Upper lobe of left lung (tissue), 4 donors: ENCODE results near the gene CAND2.

ENCODE experiments used
- CTCF ChIP-seq, 6 experiments: fragments of 450-650 bp in 4 of 6; fragments of 200-600 bp in 2 of 6; sonication (generic) in 2 of 6; IDR thresholded peaks; one replicate each; pipeline ENCODE4 v1.5.1; 2016 to 2019; ENCODE audit warnings: antibody characterized with exemption in 6 of 6
- EP300 ChIP-seq, 4 donors: sonication (generic); formaldehyde crosslinking; IDR thresholded peaks; one replicate each; pipeline ENCODE4 v1.5.1; 2017; ENCODE audit warnings: antibody characterized with exemption in 4 of 4, control low read depth in 2 of 4
- POLR2A ChIP-seq, 4 donors: fragments of 450-650 bp; IDR thresholded peaks; one replicate each; pipeline ENCODE4 v1.5.1; 2016 to 2017; ENCODE audit warnings: antibody characterized with exemption in 4 of 4, mild to moderate bottlenecking in 2 of 4

- TF ChIP-seq CTCF (IDR thresholded peaks at IDR 0.05) = no peak
- no peak for TF ChIP-seq POLR2A (IDR thresholded peaks at IDR 0.05)
- no peak for TF ChIP-seq EP300 (IDR thresholded peaks at IDR 0.05)
Observed at GRCh38 chr3:12756175-12756574, 40.3 kb upstream of the CAND2 start.
